Stimulated activated CD8-positive, alpha-beta memory T cell treated with anti-CD3 and anti-CD28 coated beads, Interleukin-15, amount 100 ng/mL, for 48 hours (primary cell): ENCODE measurements around the gene WDHD1.
"Not testable (repeated sequence)": the region's sequence is repeated elsewhere in the genome, so short reads cannot be mapped to it uniquely, and the experiment has no call there.

Source experiments
- DNase-seq, 2 donors: peaks; one replicate each; pipeline ENCODE4 v3.0.0-alpha.2; 2020; ENCODE audit warnings: low read depth in 2 of 2

Gene WDHD1

DNA sequence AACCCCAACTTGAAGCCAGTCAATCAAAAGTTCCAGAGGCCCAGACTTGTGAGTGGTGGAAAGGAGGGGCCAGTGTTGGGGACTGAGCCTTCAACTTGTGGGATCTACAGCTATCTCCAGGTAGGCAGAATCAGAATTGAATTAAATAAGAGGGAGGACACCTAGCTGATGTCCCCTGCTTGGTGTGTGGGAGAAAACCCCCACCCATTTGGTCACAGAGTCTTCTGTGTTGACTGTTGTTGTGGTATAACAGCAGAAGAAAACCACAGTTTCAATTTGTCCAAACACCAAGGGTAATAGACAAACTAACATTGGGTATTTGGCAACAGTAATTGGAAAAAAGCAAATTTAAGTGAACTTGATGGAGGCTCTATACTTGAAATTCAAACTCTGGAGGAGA lies 120.8 kb downstream of the WDHD1 start:
- DNase-seq: no peak

DNA sequence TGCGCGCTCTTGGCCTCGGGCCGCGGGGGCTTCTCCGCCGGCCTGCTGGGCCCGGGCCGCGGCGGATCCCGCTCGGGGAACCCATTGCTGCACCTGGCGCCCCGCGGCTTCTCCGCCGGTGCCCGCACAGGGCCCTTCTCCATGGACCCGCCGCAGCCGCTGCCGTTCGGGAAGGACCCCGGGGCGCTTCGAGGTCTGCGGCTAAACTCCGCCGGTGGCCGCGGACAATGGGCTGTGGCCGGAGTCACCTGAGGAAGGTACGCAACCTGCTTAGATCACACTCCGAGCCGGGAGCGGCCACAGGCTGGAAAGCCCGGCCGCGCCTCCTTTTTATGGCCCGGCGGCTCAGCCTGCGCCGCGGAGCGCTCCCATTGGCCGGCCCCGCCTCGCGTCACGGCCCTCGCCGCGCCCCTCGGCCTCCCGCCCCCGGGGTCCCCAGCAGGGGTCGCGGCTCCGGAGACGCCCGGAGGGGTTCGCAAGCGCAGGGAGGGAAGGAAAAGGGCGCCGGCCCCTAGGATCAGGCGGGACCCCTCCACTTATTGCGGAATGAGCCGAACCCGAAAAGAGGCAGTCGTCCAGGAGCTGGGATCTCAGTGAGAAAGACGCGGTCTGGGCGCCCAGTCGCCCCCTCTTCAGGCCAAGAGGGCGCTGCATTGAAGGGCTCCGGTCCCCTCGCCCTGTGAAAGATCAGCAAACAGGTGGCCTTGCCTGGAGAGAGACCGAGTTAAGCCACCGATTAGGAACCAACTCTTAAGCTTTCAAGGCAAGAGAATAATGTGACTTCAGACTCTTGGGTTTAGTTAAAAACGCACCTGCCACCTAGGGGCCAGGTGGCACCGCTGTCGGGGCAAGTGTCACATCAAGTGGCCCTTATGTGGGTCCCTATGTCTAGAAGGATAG lies 124.1 kb downstream of the WDHD1 start, which contains the start of gene GCH1:
GCH1 (minus strand) TSS at position 306 of the 900 bp plus-strand sequence; CDS start at position 143, 163 bp downstream.
- DNase-seq: peak; percentile 66 to 68

DNA sequence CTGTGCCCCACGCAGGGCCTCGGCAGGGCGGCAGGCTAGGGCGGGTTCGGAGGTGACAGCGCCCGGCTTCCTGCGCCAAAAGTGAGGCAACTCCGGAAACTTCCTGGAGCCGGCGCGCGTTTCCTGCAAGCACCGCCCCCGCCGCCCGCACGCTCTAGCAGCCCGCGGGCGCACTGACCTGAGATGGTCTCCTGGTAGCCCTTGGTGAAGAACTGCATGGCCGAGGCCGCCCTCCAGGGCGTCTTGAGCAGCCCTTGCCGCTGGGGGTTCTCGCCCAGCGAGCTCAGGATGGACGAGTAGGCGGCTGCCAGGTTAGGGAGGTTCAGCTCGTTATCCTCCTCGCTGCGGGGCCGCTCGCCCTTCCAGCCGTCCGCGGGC lies 124.8 kb downstream of the WDHD1 start:
- peak; percentile 75 for DNase-seq

DNA sequence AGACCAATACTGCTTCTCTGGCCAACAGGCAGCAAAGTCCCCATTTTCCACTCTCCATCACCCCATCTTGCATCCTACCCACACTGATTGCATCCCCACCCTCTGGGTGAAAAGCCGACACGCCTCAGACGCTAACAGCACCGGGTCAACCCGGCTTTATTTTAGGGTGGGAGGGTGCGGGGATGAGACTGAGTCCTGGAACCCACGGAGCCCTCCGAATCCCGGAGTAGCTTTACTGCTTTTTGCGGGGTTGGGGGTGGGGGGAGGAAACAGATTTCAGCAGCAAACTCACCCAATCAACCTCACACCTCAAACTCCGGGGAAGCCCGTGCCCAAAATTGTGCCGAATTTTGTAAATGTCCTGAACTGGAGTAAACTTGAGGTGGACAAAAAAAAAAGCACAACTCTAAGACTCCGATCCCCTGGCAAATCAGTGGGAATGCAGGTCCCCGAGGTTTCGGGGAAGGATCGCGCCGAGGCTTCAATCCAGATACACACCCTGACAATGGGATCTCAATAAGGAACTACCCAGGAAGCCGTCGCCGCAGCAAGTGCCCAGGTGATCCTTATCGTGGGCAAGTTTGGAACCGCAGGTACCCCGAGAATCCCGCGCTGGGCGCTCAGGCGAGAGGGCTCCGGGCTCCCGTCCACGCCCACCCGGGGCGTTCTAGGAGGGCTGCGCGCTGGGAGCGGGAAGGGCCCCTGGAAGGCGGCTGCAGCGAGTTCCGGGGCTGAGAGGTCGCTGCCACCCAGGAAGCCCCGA lies 125.3 kb downstream of the WDHD1 start:
- no peak for DNase-seq

DNA sequence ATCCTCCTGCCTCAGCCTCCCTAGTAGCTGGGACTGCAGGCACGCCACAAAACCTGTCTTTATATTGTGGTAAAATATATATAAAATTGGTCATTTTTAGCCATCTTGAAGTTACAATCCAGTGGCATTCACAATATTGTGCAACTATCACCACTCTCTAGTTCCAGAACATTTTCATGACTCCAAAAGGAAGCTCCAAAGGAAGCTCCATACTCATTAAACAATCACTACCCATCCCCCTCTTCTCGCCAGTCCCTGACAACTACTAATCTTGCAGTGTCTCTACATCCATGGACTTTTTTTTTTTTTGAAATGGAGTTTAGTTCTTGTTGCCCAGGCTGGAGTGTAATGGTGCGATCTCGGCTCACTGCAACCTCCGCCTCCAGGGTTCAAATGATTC lies 127.3 kb downstream of the WDHD1 start:
- no peak for DNase-seq

DNA sequence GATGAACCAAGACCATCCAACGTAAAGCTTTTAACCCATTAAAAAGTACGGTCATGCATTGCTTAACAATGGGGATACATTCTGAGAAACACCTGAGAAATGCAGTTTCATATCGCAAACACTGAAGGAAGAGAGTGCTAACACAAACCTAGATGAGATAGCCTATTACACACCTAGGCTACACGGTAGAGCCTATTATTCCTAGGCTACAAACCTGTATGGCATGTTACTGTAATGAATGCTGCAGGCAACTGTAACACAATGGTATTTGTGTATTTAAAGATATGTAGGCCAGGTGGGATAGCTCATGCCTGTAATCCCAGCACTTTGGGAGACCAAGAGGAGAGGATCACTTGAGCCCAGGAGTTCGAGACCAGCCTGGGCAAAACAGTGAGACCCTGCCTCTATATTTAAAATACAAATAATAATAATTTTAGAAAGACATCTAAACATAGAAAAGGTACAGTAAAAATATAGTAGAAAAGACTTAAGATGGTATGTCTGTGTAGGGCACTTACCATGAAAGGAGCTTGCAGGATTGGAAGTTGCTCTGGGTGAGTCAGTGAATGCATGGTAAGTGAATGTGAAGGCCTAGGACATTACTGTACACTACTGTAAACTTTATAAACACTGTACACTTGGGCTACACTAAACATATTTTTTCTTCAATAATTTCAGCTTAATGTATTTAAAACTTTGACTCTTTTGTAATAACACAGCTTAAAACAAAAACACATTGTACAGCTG lies 128.9 kb downstream of the WDHD1 start:
- not testable (repeated sequence) for DNase-seq

DNA sequence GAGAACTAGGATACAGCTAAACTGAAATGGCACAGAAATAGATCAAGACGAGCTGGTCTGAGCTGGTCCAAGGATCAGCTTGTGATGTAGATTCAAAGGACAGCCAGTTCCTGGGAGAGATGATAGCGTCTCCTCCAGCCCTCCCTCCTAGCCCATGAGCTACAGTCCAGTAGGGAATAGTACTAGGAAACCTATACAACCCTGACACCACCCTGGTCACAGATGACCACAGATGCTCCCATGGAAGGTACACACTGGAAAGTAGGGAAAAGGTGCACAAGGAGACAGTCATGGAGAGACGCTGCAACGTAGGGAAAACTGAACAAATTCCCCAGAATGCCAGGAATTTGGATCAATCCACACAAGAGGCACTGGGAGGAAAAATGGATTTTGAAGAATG lies 131.2 kb downstream of the WDHD1 start:
- no peak for DNase-seq

DNA sequence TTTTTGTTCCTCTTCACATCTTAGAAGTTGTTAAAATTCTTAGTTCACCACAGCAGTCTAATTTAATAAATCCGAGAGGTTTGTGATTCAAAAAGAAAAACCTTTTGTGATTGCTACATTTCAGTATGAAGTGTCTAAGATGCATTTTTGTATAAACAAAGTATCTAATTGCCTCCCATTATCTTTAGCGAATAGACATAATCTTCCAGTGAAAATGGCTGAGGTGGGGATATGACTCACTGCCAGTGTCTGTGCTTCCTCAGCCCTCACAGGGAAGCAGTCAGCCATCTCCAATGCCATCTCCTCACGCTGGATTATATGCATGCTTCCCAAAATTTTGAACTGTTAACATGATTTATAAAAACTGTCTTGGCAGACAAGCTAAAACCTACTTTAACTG lies 131.9 kb downstream of the WDHD1 start:
- no peak for DNase-seq

DNA sequence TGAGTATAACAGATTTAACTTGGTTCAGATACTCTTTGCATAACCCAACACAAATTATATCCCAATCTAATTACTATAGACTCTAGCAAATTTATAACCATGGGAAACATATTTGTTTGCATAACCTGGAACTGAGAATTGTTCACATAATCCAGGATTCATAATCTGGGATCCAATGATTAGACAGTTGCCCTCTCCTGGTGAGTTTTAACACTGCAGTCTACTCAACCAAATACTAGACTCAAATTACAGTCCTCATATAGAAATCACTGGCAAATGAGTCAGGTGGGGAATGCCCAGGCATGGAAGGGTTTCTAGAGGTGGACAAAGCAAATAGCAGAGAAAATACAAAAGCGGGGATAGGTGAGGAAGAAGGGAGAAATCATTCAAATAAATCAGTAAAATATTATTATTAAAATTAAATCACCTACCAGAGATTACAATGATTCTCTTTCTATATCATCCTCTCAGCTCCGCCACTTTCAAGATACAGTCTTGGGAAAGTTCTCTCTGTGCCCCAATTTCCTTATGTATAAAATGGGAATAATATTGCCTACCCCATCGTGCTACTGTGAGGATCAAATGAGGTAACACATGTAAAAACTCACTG lies 133.6 kb downstream of the WDHD1 start:
- no peak for DNase-seq

DNA sequence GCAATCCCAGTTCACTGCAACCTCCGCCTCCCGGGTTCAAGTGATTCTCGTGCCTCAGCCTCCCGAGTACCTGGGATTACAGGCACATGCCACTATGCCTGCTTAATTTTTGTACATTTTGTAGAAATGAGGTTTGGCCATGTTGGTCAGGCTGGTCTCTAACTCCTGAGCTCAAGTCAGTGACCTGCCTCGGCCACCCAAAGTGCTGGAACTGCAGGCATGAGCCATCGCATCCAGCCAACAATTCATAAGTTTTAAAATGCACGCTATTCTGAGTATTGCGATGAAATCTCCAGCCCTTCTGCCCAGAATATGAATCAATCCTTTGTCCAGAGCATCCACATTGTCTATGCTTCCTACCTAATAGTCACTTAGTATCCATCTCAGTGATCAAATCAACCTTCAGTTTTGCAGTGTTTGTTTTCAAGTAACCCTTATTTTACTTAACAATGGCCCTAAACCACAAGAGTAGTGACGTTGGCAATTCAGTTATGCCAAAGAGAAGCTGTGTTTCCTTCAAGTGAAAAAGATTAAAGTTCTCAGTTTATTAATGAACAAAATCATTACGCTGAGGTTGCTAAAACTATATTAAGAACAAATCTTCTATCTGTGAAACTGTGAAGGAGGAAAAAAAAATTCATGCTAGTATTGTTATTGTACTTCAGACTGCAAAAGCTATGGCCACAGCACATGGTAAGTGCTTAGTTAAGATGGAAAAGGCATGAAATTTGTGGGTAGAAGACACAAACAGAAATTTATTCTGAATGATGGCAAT lies 135.2 kb downstream of the WDHD1 start:
- no peak for DNase-seq

DNA sequence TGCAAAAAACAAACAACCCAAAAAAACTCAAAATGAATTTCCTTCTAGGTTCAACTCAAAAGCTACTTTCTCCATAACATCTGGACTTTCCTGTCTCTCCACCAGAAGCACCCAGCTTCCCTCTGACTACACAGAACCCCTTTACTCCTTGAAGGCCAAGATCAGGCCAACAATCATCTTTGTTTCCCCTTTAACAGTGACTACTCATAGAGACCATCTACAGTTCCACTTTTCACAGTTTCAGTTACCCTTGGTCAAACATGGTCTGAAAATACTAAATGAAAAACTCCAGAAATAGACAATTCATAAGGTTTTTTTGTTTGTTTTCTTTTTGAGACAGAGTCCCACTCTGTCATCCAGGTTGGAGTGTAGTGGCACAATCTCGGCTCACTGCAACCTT lies 136.1 kb downstream of the WDHD1 start:
- DNase-seq: no peak

DNA sequence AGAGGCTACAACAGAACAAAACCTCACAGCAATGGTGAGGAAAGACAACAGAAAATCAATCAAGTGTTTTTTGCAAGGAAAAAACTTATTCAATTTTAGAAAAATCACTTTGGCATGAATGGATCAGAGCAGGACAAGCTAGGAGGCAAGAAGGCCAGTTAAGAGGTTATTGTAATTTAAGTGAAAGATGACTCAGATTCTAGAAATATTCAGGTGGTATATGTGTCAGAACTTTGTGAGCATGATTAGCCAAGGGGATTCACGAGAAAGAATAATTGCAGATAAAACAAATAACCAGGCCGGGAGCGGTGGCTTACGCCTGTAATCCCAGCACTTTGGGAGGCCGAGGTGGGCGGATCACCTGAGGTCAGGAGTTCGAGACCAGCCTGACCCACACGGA lies 137.0 kb downstream of the WDHD1 start:
- no peak for DNase-seq
